Measurements from ENCODE around the gene BBOX1. TPM values are rescaled to one million over a fixed set of nuclear protein-coding genes. Genes with fewer than 3 reads are reported as not detected.
"Not testable (repeated sequence)": the region's sequence is repeated elsewhere in the genome, so short reads cannot be mapped to it uniquely, and the experiment has no call there.

The BBOX1 gene
- total RNA-seq, 1 donor from 2014 or later: not detected

DNA sequence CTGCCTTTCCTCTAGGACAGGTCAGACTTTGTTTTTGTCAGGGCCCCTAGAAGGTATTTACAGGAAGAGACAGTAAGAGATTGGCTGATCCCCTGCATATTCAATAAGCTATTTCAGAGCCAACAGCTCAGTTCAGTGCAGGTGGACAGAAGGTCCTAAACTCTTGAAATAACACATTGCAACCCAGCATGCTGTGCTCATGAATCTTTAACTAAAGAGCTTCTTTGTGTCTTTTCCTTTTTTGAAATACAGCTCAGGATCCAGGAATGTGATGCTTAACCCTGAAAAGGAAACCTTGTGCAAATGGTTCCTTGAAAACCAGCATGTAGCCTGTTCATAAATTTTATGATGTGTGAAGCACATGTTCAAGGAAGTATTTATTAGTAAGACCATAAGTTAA lies 43.9 kb downstream of the BBOX1 start:
- DNase-seq: no peak

DNA sequence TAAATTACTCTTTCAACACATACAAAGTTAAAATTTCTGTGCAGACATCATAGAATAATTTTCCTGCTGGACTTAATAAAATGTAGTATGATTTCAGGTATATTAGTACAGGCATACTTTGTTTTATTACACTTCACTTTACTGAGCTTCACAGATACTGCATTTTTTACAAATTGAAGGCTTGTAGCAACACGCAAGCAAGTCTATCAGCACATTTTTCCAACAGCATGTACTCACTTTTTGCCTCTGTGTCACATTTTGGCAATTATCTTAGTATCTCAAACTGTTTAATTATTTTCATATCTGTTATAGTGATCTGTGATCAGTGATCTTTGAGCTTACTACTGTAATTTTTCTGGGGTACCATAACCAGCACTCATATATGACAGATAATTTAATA lies 44.5 kb downstream of the BBOX1 start:
- DNase-seq: no peak

DNA sequence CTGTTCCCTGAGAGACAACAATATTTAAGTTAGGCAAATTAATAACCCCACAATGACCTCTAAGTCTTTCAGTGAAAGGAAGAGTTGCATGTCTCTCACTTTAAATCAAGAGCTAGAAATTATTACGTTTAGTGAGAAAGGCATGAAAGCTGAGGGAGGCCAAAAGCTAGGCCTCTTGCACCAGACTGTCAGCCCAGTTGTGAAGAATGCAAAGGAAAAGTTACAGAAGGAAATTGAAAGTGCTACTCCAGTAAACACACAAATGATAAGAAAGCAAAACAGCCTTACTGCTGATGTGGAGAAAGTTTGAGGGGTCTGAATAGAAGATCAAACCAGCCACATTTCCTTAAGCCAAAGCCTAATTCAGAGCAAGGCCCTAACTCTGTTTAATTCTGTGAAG lies 45.0 kb downstream of the BBOX1 start:
- no peak for DNase-seq

DNA sequence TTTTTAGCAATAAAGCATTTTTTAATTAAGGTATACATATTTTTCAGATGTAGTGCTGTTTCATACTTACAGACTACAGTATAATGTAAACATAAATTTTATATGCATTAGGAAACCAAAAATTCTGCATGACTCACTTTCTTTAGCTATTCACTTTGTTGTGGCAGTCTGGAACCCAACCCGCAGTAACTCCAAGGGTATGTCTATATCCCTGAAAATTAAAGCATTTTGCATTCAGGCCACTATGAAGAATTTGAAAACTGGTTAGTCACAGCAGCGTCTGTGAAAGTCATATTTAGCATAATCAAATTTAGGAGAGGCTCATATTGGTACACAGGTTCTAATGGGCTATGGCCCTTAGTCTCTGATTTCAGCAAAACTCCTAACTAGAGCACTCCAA lies 46.8 kb downstream of the BBOX1 start:
- DNase-seq: no peak

GRCh38 chr11:27088353-27088752 lies 47.7 kb downstream of the BBOX1 start:
- DNase-seq: no peak

DNA sequence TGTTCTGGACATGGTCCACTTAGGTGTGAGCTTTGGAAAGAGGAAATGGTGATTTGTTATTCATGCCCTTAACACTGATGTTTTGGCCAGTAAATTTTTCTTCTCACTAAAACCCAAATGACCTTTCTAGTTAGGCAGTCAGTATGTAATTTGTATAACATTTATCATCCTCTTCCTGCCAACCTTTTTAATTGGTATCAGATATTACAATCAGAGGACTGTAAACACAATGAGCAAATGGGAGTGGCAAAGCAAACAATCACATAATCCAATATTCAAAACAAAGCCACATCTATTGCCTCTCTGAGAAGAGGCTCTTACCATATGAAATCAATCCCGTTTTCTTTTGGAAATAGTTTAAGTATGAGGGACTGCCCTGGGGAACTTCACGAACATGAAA lies 49.1 kb downstream of the BBOX1 start:
- DNase-seq: no peak

DNA sequence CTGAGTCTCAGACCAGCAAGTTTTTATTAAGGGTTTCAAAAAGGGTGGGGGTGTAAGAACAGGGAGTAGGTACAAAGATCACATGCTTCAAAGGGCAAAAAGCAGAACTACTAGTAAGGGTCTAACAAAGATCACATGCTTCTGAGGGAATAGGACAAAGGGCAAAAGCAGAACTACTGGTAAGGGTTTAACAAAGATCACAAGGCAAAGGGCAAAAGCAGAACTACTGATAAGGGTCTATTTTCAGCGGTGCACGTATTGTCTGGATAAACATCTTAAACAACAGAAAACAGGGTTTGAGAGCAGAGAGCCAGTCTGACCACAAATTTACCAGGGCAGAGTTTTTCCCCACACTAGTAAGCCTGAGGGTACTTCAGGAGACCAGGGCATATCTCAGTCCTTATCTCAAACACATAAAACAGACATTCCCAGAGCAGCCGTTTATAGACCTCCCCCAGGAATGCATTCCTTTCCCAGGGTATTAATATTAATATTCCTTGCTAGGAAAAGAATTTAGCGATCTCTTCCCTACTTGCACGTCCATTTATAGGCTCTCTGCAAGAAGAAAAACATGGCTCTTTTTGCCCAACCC lies 49.8 kb downstream of the BBOX1 start:
- DNase-seq: not testable (repeated sequence)

- DNase-seq: no peak
Measured at GRCh38 chr11:27094120-27094519, 53.5 kb downstream of the BBOX1 start.

DNA sequence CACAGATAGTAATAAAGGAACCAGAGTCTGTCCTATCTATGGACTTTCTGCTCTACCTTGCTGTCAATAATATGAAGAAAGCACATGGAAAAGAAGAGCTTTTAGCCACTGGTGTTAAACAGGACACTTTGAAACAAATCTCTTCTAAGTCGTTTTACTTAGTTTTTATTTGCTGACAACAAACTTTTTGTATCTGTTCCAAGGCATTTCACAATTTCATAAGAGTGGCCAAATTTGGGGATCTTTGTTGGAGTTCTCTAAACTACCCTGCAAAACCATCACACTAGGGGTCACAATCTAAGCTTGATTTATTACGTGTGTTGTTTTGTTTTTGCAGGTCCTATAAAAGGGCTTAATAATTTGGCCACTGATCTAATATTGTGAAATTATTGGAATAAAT lies 54.4 kb downstream of the BBOX1 start:
- DNase-seq: no peak

GRCh38 chr11:27095887-27096286 lies 55.3 kb downstream of the BBOX1 start:
- no peak for DNase-seq

- no peak for DNase-seq
Measured at GRCh38 chr11:27097551-27097950, 56.9 kb downstream of the BBOX1 start.

GRCh38 chr11:27100534-27100933 lies 59.9 kb downstream of the BBOX1 start:
- no peak for DNase-seq

DNA sequence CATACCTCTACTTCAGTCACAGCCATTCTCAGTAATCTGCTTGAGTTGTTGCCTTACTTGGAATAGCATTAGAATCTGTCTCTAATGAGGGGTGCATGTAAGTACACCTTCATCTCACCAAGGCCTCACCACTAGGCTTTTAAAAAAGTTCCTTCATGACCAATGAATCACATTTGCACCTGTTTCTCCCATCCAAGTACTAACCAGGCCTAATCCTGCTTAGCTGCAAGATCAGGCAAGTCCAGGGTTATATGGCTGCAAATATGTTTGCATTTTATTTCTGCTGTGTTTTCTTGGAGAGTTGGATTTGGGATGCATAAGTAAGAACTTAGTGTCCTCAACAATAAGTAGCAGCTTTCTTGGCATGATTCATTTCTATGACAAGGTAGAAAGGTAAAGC lies 66.9 kb downstream of the BBOX1 start:
- no peak for DNase-seq

DNA sequence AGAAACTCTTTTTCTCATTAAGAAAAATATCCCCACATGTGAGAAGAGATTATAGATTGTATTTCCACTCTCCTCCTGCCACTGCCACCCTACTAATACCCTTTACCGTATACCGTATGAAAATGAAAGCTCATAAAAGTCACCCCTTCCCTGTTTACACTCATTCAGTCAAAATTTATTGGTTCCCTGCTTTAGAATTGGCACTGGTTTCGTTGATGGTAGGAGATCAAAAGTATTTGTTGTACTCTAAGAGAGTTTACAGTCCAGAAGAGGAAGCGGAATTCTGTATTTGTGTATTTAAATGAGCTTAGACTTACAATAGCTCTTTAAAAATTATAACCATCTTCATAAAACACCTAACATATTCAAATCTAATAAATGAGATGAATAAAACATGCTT lies 68.2 kb downstream of the BBOX1 start:
- no peak for DNase-seq

- DNase-seq: no peak
Measured at GRCh38 chr11:27111896-27112295, 71.3 kb downstream of the BBOX1 start.

GRCh38 chr11:27112946-27113345 lies 72.3 kb downstream of the BBOX1 start:
- no peak for DNase-seq

DNA sequence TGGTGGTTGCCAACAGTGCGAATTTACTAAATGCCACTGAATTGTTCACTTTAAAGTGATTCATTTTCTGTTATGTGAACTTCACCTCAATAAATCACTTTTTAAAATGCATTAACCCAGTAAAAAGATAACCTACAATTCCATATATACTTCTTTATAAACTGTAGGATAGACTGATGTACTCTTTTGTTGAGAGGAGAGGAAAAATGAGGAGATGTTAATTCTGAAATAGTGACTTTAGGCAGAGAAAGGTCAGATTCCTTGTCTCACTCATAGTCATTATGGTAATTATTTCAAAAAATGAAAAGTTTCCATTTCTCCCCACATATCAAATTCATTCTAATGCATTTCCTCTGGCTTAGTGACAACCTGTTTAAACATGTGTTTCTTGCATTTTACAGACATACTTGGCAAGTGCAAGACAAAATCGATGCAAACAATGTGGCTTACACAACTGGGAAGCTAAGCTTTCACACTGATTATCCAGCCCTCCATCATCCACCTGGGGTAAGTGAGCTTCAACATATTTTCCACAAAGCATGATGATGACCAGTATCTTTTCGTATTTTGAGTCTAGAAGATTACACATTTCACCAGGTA lies 74.5 kb downstream of the BBOX1 start:
- DNase-seq: no peak

- DNase-seq: peak; percentile 2
Measured at GRCh38 chr11:27116684-27117083, 76.1 kb downstream of the BBOX1 start.

DNA sequence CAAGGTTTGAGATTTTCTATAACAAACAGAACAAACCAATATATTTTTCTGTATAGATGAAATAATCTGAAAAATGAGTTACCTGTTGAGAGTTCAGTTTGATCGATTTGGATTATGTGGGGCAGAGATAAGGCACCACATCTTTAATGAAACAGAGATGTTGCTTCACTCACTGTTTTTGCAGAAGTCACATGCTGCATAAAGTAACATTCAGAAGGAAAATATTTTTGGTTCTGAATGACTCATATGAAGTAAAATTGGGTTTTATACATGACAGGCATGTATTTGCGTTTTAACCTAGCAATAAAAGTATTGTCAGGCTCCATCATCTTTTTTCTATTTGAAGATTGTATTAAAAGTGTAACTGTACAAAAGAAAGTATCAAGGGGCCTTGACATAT lies 77.8 kb downstream of the BBOX1 start:
- DNase-seq: no peak

DNA sequence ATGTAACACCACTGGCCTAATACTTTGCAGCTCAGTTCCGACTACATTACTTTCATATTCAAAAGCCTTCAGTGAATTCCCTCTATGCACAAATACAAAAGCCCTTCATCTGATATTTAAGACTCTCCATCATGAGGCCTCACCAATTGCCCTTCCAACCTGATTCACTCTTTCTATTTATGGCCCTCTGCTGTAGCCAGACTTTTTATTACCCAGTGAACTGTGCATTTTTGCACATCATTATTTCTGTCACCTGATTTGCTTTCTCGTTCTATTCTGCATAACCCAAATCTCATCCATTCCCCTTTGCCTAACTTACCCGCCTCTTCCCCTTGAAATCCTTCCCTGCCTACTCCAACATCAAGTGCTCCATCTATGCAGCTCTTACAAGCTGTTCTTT lies 78.3 kb downstream of the BBOX1 start:
- no peak for DNase-seq

DNA sequence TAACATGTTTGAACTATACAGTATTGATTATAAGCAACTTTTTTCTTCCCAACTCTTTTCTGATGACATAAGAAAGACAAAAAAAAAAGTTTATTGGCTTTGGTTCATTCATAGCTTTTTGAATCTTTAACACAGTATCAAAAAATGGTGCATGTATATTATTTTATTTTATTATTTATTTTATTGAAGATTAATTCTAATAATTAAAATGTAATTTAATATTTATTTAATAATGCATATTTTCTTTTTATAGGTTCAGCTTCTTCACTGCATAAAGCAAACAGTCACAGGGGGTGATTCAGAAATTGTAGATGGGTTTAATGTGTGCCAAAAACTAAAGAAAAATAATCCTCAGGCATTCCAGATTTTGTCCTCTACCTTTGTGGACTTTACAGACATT lies 78.8 kb downstream of the BBOX1 start:
- no peak for DNase-seq

DNA sequence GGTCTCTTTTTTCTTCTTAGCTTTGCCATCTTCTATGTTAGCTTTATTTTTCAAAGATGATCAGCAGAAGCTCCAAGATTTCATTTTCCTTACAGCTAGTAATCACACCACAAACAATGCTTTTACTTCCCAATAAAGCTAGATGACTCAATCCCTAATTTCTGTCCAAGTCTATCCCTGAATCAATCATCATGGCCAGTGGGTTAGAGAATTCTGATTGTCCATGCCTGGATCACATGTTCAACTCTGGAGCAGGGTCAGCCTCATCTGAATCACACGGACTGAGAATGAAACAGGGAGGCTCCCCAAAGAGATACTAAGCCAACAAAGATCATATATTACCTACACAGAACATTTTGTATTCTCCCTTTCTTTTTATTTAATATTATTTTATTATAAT lies 79.6 kb downstream of the BBOX1 start:
- DNase-seq: no peak

- DNase-seq: no peak
Measured at GRCh38 chr11:27122001-27122400, 81.4 kb downstream of the BBOX1 start.

GRCh38 chr11:27124514-27125264 lies 84.1 kb downstream of the BBOX1 start:
- DNase-seq: no peak

All from dermis blood vessel endothelial cell (primary cell).